Activated T-helper 1 cell treated with anti-CD3 and anti-CD28 coated beads, Interleukin-12 subunit alpha, Interleukin-12 subunit beta, Interleukin-2, Interleukin-4 antibody, amounts not matched to agents 30 ng/mL and 10 ng/mL and 1 ng/mL, durations not matched to agents 14 hours and 24 hours and 36 hours (primary cell): ENCODE results near the gene TRIO. TPM values are rescaled to one million over a fixed set of nuclear protein-coding genes. Genes with fewer than 3 reads are reported as not detected.

Experiments
- DNase-seq: peaks from one replicate; pipeline ENCODE4 v3.0.0; 2021; ENCODE audit warnings: low spot score
- H3K27ac Mint-ChIP-seq: one replicate; pipeline ENCODE4 v1.8.0; 2021; ENCODE audit warnings: mild to moderate bottlenecking, mixed read lengths
- H3K27me3 Mint-ChIP-seq: one replicate; pipeline ENCODE4 v1.8.0; 2022; ENCODE audit warnings: mild to moderate bottlenecking, moderate library complexity, mixed read lengths; ENCODE audit not compliant: insufficient read depth
- H3K36me3 Mint-ChIP-seq: one replicate; pipeline ENCODE4 v1.8.0; 2021; ENCODE audit warnings: low read depth, mixed read lengths
- H3K4me1 Mint-ChIP-seq: one replicate; pipeline ENCODE4 v1.8.0; 2021; ENCODE audit warnings: low read depth, mixed read lengths
- H3K4me3 Mint-ChIP-seq: one replicate; pipeline ENCODE4 v1.8.0; 2021; ENCODE audit warnings: mild to moderate bottlenecking, moderate library complexity, mixed read lengths
- H3K9me3 Mint-ChIP-seq: one replicate; pipeline ENCODE4 v1.8.0; 2021; ENCODE audit warnings: mixed read lengths
- intact Hi-C: fragments of 100-400 bp; cut with micrococcal nuclease; formaldehyde crosslinking; loops from one replicate; pipeline ENCODE4 v1.15.1; 2024
- total RNA-seq: library from RNA; stranded (reverse); gene quantifications from 2 replicates; pipeline ENCODE4 v1.2.3, GENCODE V29; 2022

The TRIO gene
- total RNA-seq, 1 donor from 2014 or later = 11.4 TPM

DNA sequence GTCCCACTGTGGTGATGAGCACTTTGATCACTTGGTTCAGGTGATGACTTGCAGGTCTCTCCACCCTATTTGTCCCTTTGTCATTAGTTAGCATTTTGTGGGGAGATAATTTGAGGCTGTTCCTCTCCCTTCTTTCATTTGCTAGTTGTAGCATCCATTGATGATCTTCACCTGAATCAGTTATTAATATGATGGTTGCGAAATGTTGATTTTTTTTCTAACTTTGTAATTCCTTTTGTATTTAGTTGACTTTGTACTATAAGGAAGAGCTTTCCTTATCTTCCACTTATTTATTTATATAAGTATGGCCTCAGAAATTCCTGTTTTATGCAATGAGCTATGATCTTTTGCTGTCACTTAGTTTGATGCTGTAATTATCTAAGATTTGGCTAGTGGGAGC, 12.6 kb downstream of the TRIO start:
- Mint-ChIP-seq H3K4me3 (no peak overlapping the region), H3K27ac (no peak overlapping the region), H3K36me3 (no peaks in the 10 kb centered on the region), H3K4me1 (no peaks in the 10 kb centered on the region), H3K27me3 (peaks cover 15% of the 10 kb centered on the region), H3K9me3 (no peaks in the 10 kb centered on the region)
- DNase-seq = no peak
- intact Hi-C loops = no loop called here

DNA sequence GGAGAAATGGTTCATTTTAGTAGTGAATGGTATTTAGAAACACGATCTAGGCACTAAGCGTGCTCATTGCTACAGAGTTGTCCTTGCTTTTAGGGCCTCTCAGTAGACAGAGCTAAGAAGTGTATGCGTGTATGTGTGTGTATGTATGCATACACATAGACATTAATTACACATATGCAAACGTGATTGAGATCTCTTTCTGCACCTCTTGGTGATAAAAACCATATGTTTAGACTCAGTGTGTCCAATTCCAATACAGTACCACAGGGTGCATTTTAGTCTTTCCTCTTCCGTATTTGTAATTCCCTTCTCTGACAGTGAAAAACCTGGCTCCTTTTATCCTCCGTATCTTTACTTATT, 13.1 kb downstream of the TRIO start:
- intact Hi-C loops = no loop called here
- H3K4me1 Mint-ChIP-seq = no peaks in the 10 kb centered on the region
- H3K36me3 Mint-ChIP-seq = no peaks in the 10 kb centered on the region
- H3K27me3 Mint-ChIP-seq = peaks cover 12% of the 10 kb centered on the region
- H3K27ac Mint-ChIP-seq = no peak overlapping the region
- H3K4me3 Mint-ChIP-seq = no peak overlapping the region
- H3K9me3 Mint-ChIP-seq = no peaks in the 10 kb centered on the region
- no peak for DNase-seq

DNA sequence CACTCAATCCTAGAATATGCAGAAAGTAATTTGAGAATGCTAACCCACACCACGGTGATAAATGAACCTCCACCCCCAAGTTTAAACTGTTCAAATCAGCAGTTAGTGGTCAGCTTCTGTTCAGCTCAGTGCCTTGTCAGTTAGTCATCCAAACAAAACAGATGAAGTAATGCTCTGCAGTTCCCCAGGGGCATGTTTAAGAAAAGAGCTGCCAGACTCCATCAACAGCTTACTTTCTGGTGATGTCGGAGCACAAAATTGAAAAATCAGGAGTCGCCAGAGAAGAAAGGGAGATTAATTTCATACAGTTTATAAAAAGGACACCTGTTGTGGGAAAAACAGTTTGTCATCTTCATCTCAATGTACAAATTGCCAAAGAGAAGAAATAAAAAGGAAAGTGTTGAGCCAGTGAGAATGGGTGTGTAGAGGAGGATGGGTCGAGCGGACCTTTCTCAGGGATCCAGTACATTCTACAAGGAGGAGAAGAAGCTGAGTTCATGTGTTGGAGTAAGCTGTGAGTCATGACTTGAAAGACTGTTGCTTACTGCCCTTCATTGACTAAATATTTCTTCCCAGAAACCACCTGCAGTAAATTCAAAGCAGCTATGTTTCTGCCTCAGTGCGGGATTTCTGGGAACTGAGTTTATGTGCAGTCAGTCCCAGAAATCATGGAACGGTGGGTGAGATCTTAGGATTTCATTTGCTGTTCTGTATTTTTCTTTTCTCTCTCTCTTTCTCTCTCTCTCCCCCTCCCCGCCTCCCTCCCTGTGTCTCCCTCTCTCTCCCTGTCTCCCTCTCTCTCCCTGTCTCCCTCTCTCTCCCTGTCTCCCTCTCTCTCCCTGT, 13.7 kb downstream of the TRIO start:
- Mint-ChIP-seq H3K36me3 (no peaks in the 10 kb centered on the region), H3K27me3 (peaks cover 7% of the 10 kb centered on the region), H3K4me3 (no peak overlapping the region), H3K4me1 (no peaks in the 10 kb centered on the region), H3K27ac (no peak overlapping the region), H3K9me3 (no peaks in the 10 kb centered on the region)
- no peak for DNase-seq
- intact Hi-C loops = no loop called here

DNA sequence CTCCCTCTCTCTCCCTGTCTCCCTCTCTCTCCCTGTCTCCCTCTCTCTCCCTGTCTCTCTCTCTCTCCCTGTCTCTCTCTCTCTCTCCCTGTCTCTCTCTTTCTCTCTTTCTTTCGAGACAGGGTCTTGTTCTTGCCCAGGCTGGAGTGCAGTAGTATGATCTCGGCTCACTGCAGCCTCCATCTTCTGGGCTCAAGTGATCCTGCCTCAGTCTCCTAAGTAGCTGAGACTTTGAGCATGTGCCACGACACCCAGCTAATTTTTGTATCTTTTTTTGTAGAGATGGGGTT, 14.3 kb downstream of the TRIO start:
- no peaks in the 10 kb centered on the region for H3K9me3 Mint-ChIP-seq
- H3K4me3 Mint-ChIP-seq = no peak overlapping the region
- no peak overlapping the region for H3K27ac Mint-ChIP-seq
- no peak for DNase-seq
- H3K27me3 Mint-ChIP-seq = peaks cover 7% of the 10 kb centered on the region
- no peaks in the 10 kb centered on the region for H3K4me1 Mint-ChIP-seq
- intact Hi-C loops = no loop called here
- no peaks in the 10 kb centered on the region for H3K36me3 Mint-ChIP-seq

DNA sequence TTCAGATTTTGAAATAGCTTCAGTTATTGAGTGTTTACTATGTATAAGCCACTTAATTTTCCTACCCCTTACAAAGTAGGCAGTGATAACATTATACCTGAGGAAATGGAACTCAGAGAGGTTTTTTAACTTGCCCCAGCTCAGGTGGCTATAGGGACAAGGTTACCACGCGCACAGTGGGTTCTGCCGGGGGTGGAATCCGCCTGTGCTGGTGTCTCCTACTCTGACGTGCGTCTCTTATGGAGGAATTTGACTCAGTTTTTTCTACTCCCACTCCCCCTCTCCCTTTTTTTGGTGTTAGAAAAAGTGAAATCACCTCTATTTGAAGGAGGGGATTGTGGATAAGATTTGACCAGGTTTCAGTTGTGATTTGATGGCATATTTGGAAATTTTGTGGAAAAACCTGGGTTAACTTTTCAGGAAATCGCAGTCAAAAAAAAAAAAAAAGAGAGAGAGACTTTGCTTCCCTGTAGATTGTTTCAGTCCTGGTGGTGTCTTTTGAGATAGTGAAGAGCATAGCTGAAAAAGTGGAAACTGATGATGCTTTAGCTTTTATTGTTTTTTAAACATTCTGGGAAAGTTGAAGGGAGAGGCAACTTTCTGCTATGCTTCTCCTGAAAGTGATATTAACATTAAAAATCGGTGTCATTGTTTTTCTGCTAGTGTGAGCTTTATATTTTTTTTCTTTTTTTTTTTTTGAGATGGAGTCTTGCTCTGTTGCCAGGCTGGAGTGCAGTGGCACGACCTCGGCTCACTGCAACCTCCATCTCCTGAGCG, 15.9 kb downstream of the TRIO start:
- DNase-seq = no peak
- Mint-ChIP-seq H3K27me3 (peaks cover 3% of the 10 kb centered on the region), H3K4me3 (no peak overlapping the region), H3K36me3 (no peaks in the 10 kb centered on the region), H3K9me3 (no peaks in the 10 kb centered on the region), H3K27ac (no peak overlapping the region), H3K4me1 (no peaks in the 10 kb centered on the region)
- intact Hi-C loops = no loop called here

DNA sequence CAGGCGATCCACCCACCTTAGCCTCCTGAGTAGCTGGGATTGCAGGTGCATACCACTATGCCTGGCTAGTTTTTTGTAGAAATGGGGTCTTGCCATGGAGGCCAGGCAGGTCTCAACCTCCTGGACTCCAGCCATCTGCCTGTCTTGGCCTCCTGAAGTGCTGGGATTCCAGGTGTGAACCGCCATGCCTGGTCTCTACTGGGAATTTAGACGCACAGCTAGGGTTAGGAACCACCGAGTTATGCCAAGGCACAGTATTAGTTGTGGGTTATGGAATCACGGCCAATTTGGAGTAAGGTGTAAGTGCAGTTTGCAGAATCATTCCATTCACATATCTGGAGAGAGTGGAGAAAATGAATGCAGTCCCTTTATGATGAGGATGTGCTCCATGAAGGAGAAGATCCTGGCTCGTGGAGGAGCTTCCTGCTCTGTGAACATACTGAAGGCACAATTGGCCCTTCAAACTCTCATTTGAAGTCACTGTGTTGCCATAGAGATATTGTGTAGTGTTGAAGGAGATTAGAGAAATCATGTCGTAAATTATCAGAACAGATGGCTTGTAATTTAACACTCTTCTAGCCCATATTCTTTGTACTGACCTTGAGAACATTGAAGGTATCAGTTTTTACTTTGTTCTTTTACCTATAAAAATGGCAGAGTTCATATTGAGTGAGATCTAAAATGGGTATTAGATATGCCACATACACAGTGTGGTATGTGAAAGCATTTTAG, 18.8 kb downstream of the TRIO start:
- Mint-ChIP-seq H3K27ac (no peak overlapping the region), H3K36me3 (no peaks in the 10 kb centered on the region), H3K4me1 (no peaks in the 10 kb centered on the region), H3K27me3 (peaks cover 2% of the 10 kb centered on the region), H3K4me3 (no peak overlapping the region), H3K9me3 (no peaks in the 10 kb centered on the region)
- intact Hi-C loops = no loop called here
- DNase-seq = no peak

DNA sequence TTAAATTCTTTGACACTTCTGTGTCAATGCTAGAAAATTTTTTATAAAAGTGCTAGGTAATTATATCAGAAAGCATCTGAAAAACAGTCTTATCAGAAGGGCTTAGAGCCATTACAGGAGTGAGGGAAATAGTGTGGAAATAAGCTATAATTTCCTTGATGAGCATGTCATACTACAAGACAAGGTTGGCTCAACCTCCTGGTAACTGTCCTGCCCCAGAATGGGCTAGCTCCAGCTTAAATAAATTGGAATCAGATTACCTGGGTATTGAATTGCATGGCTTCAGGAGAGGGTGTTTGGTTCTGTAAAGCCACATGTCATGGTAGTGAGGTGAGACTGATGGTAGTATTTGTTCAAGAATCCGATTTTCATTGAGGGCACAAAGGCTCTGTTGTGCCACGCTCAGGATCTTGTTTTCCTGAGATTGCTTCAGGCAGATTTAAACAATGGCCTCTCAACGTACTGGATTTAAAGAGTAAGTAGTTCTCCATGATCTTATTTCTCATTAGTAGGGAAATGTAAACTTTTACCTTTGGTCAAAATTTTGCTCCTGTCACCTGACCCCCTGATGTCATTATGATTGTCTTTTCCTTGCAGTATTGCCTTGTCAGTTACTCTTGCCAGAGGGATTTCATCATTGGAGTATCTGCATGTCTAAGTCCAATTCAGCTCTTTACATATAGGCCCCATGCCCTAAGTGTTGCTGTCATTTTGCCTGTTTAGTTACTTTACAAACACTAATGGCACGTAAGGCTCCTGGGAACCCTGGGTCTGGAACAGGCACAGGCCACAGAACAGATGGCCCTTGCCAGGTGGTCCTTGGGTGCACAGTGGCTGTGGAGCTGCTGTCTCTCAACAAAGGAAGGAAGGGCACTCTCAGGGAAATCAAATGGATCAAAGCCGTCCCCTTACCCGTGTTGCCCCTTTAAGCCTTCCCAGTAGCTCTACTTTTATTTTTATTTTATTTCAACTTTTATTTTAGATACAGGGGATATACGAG, 21.3 kb downstream of the TRIO start:
- Mint-ChIP-seq H3K36me3 (no peaks in the 10 kb centered on the region), H3K27ac (no peak overlapping the region), H3K9me3 (no peaks in the 10 kb centered on the region), H3K27me3 (peaks cover 2% of the 10 kb centered on the region), H3K4me1 (no peaks in the 10 kb centered on the region), H3K4me3 (no peak overlapping the region)
- no peak for DNase-seq
- intact Hi-C loops = no loop called here

DNA sequence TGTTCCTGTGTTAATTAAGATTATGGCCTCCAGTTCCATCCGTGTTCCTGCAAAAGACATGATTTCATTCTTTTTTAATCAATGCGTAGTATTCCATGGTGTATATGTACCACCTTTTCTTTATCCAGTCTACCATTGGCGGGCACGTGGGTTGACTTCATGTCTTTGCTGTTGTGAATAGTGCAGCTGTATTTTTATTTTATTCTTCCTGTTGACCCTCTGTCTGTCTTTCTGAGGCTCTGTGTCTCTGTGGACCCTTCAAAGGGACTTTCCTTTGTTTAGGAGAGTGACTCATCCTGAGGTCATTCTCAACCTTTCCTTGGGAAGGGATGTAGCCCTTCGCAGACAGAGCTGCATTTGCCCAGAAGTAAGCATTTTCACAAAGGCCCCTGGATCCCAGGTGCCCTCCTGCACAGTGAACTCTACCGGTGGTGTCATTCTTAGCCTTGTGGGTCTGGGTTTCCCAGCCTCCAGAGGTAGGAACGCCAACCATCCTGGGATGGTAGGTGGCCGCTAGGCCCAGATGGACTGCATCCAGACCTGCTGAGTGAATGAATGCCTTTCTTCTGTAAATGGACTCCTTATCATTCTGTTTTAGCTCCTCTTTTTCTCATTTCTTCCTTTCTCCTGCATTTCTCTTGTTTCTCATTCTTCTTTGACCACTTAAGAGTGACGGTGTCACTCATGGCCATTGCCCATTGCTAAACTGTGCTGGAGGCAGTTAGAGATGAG, 22.4 kb downstream of the TRIO start:
- Mint-ChIP-seq H3K27me3 (peaks cover 3% of the 10 kb centered on the region), H3K4me1 (no peaks in the 10 kb centered on the region), H3K27ac (no peak overlapping the region), H3K4me3 (no peak overlapping the region), H3K36me3 (no peaks in the 10 kb centered on the region), H3K9me3 (no peaks in the 10 kb centered on the region)
- no peak for DNase-seq
- intact Hi-C loops = no loop called here

DNA sequence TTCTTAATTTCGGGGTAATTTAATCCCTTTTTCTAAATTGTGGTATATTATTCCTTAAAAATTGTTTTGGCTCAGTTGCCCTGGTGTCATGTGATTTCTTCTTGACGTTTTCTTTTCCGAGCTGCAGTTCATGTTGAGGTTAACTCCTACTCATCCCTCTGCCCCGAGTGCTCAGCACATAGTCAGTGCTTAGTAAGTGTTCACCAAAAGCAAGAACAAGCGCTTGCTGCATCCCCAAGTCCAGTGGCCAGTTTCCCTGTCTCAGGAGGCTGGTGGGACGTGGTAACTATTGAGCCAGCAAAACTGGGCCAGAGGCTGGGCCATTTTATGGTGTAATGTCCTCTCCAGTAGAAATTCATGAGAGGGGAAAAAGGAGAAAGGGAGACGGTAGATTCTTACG, 23.3 kb downstream of the TRIO start:
- H3K4me3 Mint-ChIP-seq = no peak overlapping the region
- H3K27ac Mint-ChIP-seq = no peak overlapping the region
- intact Hi-C loops = no loop called here
- no peaks in the 10 kb centered on the region for H3K9me3 Mint-ChIP-seq
- no peaks in the 10 kb centered on the region for H3K36me3 Mint-ChIP-seq
- DNase-seq = no peak
- no peaks in the 10 kb centered on the region for H3K4me1 Mint-ChIP-seq
- H3K27me3 Mint-ChIP-seq = peaks cover 3% of the 10 kb centered on the region

DNA sequence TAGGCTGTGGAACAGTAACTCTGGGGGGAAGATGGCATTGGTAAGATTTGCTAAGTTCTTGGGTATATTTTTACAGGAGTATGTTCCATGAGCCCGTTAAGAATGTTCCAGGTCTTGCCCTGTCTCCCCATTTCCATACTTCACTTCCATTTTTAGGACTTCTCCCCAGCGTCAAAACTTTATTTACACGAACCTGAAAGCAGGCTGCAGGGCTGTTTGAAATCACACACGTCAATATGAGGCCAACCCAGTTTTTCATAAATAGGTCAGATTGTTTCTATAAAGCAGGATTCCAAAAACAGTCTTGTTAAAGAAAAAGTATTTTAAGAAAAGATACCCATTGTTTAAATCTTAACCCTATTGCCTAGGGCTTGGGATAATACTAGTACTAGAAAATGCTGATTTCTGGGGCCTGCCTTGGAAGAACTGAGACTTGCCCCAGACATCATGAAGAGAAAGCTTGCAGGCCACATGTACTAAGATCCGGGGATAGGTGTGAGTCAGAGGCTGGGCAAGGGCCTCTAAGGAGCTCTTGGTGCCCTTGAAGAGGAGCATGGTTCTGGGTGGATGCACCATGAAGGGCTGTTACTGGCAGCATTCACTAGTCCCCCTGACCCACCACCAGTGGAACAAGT, 24.2 kb downstream of the TRIO start:
- no peak overlapping the region for H3K27ac Mint-ChIP-seq
- DNase-seq = no peak
- H3K4me1 Mint-ChIP-seq = no peaks in the 10 kb centered on the region
- no peaks in the 10 kb centered on the region for H3K36me3 Mint-ChIP-seq
- no peak overlapping the region for H3K4me3 Mint-ChIP-seq
- peaks cover 3% of the 10 kb centered on the region for H3K27me3 Mint-ChIP-seq
- intact Hi-C loops = no loop called here
- no peaks in the 10 kb centered on the region for H3K9me3 Mint-ChIP-seq

DNA sequence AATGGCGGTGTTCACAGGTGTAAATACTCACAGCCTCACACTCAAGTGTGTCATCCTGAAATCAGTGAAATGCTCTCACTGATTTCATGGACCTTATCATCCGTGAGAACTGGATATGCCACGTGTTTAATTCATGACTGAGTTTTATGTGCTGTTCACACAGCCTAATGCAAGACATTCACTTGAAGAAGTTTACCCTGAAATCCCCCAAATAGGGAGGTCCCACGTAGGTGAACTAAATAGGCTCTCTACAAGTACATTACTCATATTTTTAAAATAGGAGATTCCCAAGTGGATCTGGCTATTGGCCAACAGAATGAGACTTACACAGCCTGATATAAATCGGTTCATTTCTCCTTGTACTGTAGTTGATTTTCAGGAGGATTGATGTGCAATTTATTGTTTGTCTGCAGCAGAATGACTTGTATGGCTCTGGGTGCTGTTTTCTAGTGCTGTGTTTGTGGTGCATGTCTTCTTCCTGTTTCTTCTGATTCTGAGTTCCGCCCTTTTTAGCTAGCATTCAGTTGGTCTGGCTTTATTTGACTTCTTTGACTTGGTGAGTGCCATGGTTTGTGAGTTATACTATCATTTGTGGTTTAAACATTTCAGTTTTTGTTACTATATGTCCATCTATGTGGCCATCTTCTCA, 25.1 kb downstream of the TRIO start:
- intact Hi-C loops = no loop called here
- Mint-ChIP-seq H3K27ac (no peak overlapping the region), H3K9me3 (no peaks in the 10 kb centered on the region), H3K27me3 (peaks cover 3% of the 10 kb centered on the region), H3K4me3 (no peak overlapping the region), H3K36me3 (no peaks in the 10 kb centered on the region), H3K4me1 (no peaks in the 10 kb centered on the region)
- no peak for DNase-seq
